Keratinocyte (primary cell): ENCODE data around the gene VPS41. TPM values are rescaled to one million over a fixed set of nuclear protein-coding genes. Genes with fewer than 3 reads are reported as not detected.

ENCODE experiments used
- DNase-seq: peaks from one replicate; pipeline ENCODE4 v3.0.0-alpha.2; 2011; ENCODE audit warnings: low read depth, missing footprints, low spot score
- FAIRE-seq: peaks from 2 replicates; lab custom pipeline; 2011; peaks lifted over from hg19 to GRCh38; lab: Jason Lieb, UNC
- H2AFZ ChIP-seq: 2 replicates; pipeline ENCODE4 v1.6.0; 2012; ENCODE audit warnings: low read length, control low read depth, inconsistent platforms; ENCODE audit not compliant: control insufficient read depth
- H3K27ac ChIP-seq: 2 replicates; pipeline ENCODE4 v1.5.1; 2011; ENCODE audit warnings: low read length; ENCODE audit not compliant: control insufficient read depth, insufficient read depth
- H3K27me3 ChIP-seq: 3 replicates; pipeline ENCODE4 v1.6.0; 2011; ENCODE audit warnings: low read length; ENCODE audit not compliant: control insufficient read depth, insufficient read depth; ENCODE audit errors: extremely low read depth
- H3K36me3 ChIP-seq, 2 experiments: 2 replicates in 1 of 2; 3 replicates in 1 of 2; pipeline ENCODE4 v1.5.1; 2011; ENCODE audit warnings: low read length in 2 of 2, mild to moderate bottlenecking in 1 of 2; ENCODE audit not compliant: control insufficient read depth in 2 of 2, insufficient read depth in 2 of 2; ENCODE audit errors: extremely low read depth in 1 of 2
- H3K4me1 ChIP-seq: 3 replicates; pipeline ENCODE4 v1.5.1; 2011; ENCODE audit warnings: low read length; ENCODE audit not compliant: control insufficient read depth, insufficient read depth; ENCODE audit errors: extremely low read depth
- H3K4me2 ChIP-seq: 3 replicates; pipeline ENCODE4 v1.6.0; 2011; ENCODE audit warnings: low read depth, low read length; ENCODE audit not compliant: control insufficient read depth, insufficient read depth; ENCODE audit errors: extremely low read depth
- H3K4me3 ChIP-seq, 3 experiments: fragments of 200-600 bp in 1 of 3; sonication (generic) in 1 of 3; 2 replicates in 2 of 3; 3 replicates in 1 of 3; pipeline ENCODE4 v1.5.1; 2011 to 2016; ENCODE audit warnings: low read length in 3 of 3, mild to moderate bottlenecking in 3 of 3, control low read depth in 2 of 3, inconsistent platforms in 1 of 3, low read depth in 1 of 3, mixed read lengths in 1 of 3, mixed run types in 1 of 3, moderate library complexity in 1 of 3; ENCODE audit not compliant: control insufficient read depth in 2 of 3, insufficient read depth in 2 of 3; ENCODE audit errors: extremely low read depth in 1 of 3
- H3K79me2 ChIP-seq: 2 replicates; pipeline ENCODE4 v1.6.0; 2012; ENCODE audit warnings: low read length; ENCODE audit not compliant: control insufficient read depth, insufficient read depth
- H3K9ac ChIP-seq: 3 replicates; pipeline ENCODE4 v1.6.0; 2011; ENCODE audit warnings: low read length; ENCODE audit not compliant: control insufficient read depth, insufficient read depth; ENCODE audit errors: extremely low read depth
- H3K9me1 ChIP-seq: 3 replicates; pipeline ENCODE4 v1.6.0; 2011; ENCODE audit warnings: low read length; ENCODE audit not compliant: control insufficient read depth, insufficient read depth; ENCODE audit errors: extremely low read depth
- H3K9me3 ChIP-seq: 2 replicates; pipeline ENCODE4 v1.5.1; 2012; ENCODE audit warnings: low read depth, low read length; ENCODE audit not compliant: control insufficient read depth
- H4K20me1 ChIP-seq: 3 replicates; pipeline ENCODE4 v1.6.0; 2011; ENCODE audit warnings: low read length; ENCODE audit not compliant: control insufficient read depth, insufficient read depth; ENCODE audit errors: extremely low read depth
- CTCF ChIP-seq, 3 experiments: IDR thresholded peaks in 1 of 3; conservative IDR thresholded peaks in 1 of 3; optimal IDR thresholded peaks in 1 of 3; 2 replicates in 2 of 3; 3 replicates in 1 of 3; pipeline versions ENCODE3 to v1.5.1; 2011; ENCODE audit warnings: low read length in 3 of 3, mild to moderate bottlenecking in 3 of 3, moderate library complexity in 2 of 3, control low read depth in 1 of 3, inconsistent platforms in 1 of 3; ENCODE audit not compliant: insufficient read depth in 2 of 3; ENCODE audit errors: extremely low read depth in 1 of 3
- EZH2 ChIP-seq: IDR thresholded peaks from one replicate; pipeline ENCODE4 v1.6.1; 2012; ENCODE audit warnings: inconsistent platforms, mild to moderate bottlenecking, low read length, moderate library complexity
- dilution Hi-C: fragments of 300-500 bp; cut with MboI; formaldehyde crosslinking; loops from one replicate; pipeline ENCODE4 v1.7.0; 2020; ENCODE audit warnings: low sequenced_read_pairs; ENCODE audit not compliant: extremely low pct_ligation_motif_present
- polyA plus RNA-seq, 5 experiments: library from polyadenylated mRNA; depleted of rRNA in 3 of 5; stranded (reverse) in 3 of 5; stranded (forward) in 1 of 5; unstranded in 1 of 5; fragments of >200 nt; gene quantifications; 1 replicate in 1 of 5; 2 replicates in 3 of 5; 3 replicates in 1 of 5; pipeline versions ENCODE4 v1.2.1 to v1.2.3, GENCODE V29; 2011 to 2012; ENCODE audit warnings: missing spikeins in 2 of 5, low read depth in 1 of 5, low replicate concordance in 1 of 5

Gene VPS41
- polyA plus RNA-seq, 1 donor (not counting 4 experiments of a cell fraction or from before 2014, with no cell fraction given) = 38.1 TPM

- DNase-seq = no peak
- H3K9me3 ChIP-seq = no peaks in the 10 kb centered on the region
- TF ChIP-seq EZH2 = no peak
- TF ChIP-seq CTCF (optimal IDR thresholded peaks at IDR 0.05 in 1 of 3, IDR thresholded peaks at IDR 0.05 in 1 of 3, conservative IDR thresholded peaks at IDR 0.05 in 1 of 3; ENCODE audit: extremely low read depth in 1 of 3, insufficient read depth in 2 of 3, low read length in 3 of 3) = no peak
- no peaks in the 10 kb centered on the region for H3K9me1 ChIP-seq
- no peak overlapping the region for H3K4me3 ChIP-seq
- no peaks in the 10 kb centered on the region for H3K79me2 ChIP-seq
- H3K4me2 ChIP-seq = no peak overlapping the region
- no peaks in the 10 kb centered on the region for H3K36me3 ChIP-seq
- FAIRE-seq = no peak
- dilution Hi-C loops = no loop called here
- no peaks in the 10 kb centered on the region for H3K4me1 ChIP-seq
- H4K20me1 ChIP-seq = no peaks in the 10 kb centered on the region
- H3K27me3 ChIP-seq = no peaks in the 10 kb centered on the region
- H2AFZ ChIP-seq = no peak overlapping the region
- no peak overlapping the region for H3K9ac ChIP-seq
- H3K27ac ChIP-seq = no peak overlapping the region
Observed at GRCh38 chr7:38830826-38831225, 78.2 kb downstream of the VPS41 start.

- Histone ChIP-seq H3K79me2 (no peaks in the 10 kb centered on the region), H3K27ac (no peak overlapping the region), H3K4me1 (no peaks in the 10 kb centered on the region), H3K9ac (no peak overlapping the region), H3K9me1 (no peaks in the 10 kb centered on the region), H3K4me3 (no peak overlapping the region), H3K36me3 (no peaks in the 10 kb centered on the region), H3K9me3 (no peaks in the 10 kb centered on the region), H3K27me3 (no peaks in the 10 kb centered on the region), H2AFZ (no peak overlapping the region), H4K20me1 (no peaks in the 10 kb centered on the region), H3K4me2 (no peak overlapping the region)
- dilution Hi-C loops = no loop called here
- FAIRE-seq (no peak), DNase-seq (no peak)
- TF ChIP-seq CTCF (optimal IDR thresholded peaks at IDR 0.05 in 1 of 3, IDR thresholded peaks at IDR 0.05 in 1 of 3, conservative IDR thresholded peaks at IDR 0.05 in 1 of 3; ENCODE audit: extremely low read depth in 1 of 3, insufficient read depth in 2 of 3, low read length in 3 of 3) (no peak), EZH2 (no peak)
Observed at GRCh38 chr7:38829488-38830165, 79.4 kb downstream of the VPS41 start.
